ENCODE data around the gene TMEM186.
A peak's percentile ranks its signal among the peaks of the same experiment; 100 is the strongest.
"Not testable (repeated sequence)": the region's sequence is repeated elsewhere in the genome, so short reads cannot be mapped to it uniquely, and the experiment has no call there.

TMEM186 gene

DNA sequence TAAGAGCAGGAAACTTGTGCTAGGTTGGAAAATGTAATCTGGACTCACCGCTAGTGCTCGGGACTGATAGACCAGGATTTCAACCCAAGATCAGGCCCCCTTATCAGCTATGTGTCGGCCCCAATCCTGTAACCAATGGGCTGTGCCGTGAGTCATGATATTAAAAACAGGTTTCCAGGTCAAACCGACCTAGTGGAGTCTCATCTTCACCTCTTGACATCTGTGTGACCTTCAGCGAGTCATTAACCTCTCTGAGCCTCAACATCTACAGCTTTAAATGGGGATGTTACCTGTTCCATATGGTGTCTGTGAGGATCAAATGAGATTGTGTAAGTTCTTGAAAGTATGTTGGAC is 712 bp upstream of the TMEM186 start:
- TF ChIP-seq, protein P1, sequence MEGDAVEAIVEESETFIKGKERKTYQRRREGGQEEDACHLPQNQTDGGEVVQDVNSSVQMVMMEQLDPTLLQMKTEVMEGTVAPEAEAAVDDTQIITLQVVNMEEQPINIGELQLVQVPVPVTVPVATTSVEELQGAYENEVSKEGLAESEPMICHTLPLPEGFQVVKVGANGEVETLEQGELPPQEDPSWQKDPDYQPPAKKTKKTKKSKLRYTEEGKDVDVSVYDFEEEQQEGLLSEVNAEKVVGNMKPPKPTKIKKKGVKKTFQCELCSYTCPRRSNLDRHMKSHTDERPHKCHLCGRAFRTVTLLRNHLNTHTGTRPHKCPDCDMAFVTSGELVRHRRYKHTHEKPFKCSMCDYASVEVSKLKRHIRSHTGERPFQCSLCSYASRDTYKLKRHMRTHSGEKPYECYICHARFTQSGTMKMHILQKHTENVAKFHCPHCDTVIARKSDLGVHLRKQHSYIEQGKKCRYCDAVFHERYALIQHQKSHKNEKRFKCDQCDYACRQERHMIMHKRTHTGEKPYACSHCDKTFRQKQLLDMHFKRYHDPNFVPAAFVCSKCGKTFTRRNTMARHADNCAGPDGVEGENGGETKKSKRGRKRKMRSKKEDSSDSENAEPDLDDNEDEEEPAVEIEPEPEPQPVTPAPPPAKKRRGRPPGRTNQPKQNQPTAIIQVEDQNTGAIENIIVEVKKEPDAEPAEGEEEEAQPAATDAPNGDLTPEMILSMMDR (IDR thresholded peaks at IDR 0.05): no peak
- peak overlapping the region; percentile 95 for H3K4me3 ChIP-seq
- DNase-seq (ENCODE audit: low spot score): no peak
- peak overlapping the region; percentile 59 to 93 for H3K27ac ChIP-seq

DNA sequence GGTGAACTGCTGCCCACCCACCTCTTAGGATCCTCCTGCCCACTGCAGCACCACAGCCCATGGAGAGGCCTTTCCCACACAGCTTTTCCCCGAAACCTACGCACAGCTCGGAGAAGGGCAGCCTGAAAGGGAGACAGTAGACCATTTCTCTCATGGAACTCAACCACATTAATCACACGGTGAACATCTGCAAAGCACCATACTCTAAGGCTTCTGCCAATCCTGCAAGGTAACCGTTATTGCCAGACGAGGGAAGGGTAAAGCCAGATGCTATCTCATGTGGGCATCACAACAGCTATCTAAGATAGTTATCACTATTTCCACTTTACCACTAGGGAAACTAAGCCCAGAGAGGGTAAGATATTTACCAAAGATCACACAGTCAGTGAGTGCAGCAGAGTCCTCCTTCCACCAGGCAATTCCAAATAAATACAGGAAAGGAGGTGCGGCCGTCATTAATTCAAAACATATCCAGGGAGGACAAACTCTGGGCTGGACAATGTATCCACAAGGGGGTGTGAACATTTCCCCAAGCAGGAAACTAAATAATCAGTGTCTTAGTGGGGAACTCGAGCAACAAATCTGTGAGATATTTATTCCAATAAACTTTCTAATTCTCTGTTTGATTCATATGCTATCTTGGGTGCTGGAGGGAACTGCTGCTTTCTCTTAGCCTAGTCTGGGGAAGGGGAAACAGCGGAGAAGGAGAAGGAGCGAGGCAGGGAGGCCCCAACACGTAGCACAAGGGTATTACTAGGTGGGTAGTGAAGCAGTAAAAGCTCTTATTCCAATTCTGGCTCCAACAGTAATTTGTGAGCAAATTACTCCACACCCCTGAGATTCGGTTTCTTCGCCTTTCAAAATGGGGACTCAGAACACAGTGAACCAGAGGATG is 723 bp downstream of the TMEM186 start:
- DNase-seq (ENCODE audit: low spot score): no peak
- Histone ChIP-seq H3K27ac (peak overlapping the region; percentile 59 to 93), H3K4me3 (peak overlapping the region; percentile 95)
- TF ChIP-seq, protein P1 (IDR thresholded peaks at IDR 0.05): no peak

DNA sequence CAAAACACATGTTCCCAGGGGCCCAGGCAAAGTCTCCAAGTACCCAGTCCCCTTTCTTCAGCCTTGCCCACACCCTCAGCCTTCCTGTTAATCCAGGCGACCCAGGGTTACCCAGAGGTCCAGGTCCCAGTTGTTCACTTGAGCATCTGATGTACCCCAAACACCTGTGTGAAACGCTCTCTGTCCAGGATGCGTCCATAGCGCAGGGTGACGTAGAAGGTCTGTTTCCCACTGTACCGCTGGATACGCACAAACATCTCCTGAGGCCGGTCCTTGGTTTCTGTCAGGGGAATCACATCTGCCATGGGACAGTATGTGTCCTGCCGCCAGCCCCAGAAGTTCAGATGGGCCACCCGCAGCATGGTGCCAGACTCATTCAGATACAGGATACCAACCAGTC is 1.6 kb downstream of the TMEM186 start:
- DNase-seq (ENCODE audit: low spot score): no peak
- TF ChIP-seq, protein P1 (IDR thresholded peaks at IDR 0.05): no peak

DNA sequence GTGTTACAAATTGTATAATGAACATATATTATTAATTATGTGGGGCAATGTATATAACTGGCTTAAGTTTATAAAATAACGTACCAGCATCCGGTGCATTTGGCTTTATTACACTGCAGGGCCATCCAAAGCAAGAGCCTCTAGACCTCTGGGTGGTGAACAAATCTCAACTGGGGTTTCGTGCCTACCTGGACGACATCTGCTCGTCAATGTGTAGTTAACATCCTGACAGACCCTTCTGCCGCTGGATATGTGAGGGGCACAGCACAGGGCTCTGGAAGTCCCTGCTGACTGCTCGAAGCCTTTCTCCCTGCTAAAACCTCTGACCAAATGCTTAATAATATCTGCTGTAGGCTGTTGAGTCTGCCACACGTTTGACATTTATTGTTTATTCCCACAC is 2.3 kb downstream of the TMEM186 start:
- no peak overlapping the region for H3K4me3 ChIP-seq
- no peak overlapping the region for H3K27ac ChIP-seq
- DNase-seq (ENCODE audit: low spot score): no peak
- TF ChIP-seq, protein P1 (IDR thresholded peaks at IDR 0.05): no peak

More for the DNA sequence above, 1.6 kb downstream of the TMEM186 start:
- Histone ChIP-seq H3K27ac (no peak overlapping the region), H3K4me3 (peak overlapping the region; percentile 95)

DNA sequence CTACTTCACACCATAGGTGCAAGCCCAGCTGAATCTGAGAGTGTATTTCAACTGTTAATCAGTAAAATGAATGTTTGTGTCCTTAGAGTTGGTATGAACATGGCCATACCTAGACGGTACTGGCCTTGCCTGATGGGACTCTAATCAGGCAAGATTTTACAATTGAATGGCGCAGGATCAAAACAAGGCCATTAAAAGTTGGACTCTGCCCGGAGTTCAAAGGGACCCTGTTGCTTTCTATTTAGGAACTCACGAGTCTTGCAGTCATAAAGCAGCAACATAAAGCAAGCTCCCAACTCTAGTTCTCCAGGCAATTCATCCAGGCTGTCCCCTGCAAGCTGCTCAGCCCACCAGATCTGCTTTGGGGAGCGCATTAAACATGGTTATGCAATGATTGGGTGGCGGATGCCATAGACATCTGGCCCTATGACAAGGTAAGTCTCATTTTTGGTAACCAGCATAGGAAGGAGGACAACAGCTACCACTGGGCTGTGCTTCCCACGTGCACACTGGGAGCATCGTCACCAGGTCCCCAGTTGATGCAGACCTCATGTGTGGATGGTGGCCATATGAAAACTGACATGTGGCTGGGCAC is 8.8 kb downstream of the TMEM186 start:
- TF ChIP-seq, protein P1 (IDR thresholded peaks at IDR 0.05): no peak

DNA sequence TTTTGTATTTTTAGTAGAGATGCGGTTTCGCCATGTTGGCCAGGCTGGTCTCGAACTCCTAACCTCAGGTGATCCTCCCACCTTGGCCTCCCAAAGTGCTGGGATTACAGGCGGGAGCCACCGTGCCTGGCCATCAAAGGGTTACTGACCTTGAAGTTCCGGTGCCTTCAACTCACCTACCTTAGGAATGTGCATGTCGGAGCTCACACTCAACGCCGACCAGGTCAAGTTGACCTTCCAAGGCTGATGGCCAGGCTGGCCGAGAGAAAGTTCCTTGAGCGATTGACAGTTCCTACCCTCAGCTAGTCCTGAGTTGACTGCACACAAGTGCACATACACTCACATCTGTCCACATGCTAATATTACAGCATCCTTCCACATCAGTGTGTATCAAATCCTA is 11.1 kb downstream of the TMEM186 start:
- H3K4me3 ChIP-seq; DNase-seq (ENCODE audit: low spot score); H3K27ac ChIP-seq: not testable (repeated sequence)

More for the DNA sequence above, 8.8 kb downstream of the TMEM186 start:
- DNase-seq (ENCODE audit: low spot score): no peak
- Histone ChIP-seq H3K27ac (no peak overlapping the region), H3K4me3 (no peak overlapping the region)

DNA sequence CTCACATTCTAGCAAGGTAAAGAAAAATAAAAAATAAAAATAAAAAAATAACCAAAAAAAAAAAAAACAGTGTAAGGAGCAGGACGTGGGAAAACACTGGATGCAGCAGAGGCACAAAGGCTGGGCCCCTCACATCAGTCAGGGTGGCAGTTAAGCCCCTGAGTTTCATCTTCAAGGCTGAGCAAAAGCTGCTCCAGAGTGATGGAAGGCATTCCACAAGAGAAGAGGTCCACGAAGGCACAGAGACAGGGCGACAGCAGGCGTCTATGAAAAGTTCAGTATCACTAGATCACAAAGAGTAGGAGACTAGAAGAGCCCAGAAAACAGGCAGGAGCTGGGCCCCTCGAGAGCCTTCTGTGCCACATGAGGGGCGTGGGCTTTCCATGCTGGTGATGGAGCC is 12.0 kb downstream of the TMEM186 start:
- no peak overlapping the region for H3K4me3 ChIP-seq
- TF ChIP-seq, protein P1 (IDR thresholded peaks at IDR 0.05): no peak
- DNase-seq (ENCODE audit: low spot score): no peak
- H3K27ac ChIP-seq: no peak overlapping the region

Data from coronary artery (tissue), 2 donors.